ENCODE results near the gene SYNE4. TPM values are rescaled to one million over a fixed set of nuclear protein-coding genes. Genes with fewer than 3 reads are reported as not detected.
A peak's percentile ranks its signal among the peaks of the same experiment; 100 is the strongest.

The SYNE4 gene
- total RNA-seq, 4 donors from 2014 or later, result 0.89 to 5.8 (median 1.8) TPM; not detected in 1

- no peak overlapping the region for H3K4me3 ChIP-seq (ENCODE audit: low read depth, poor library complexity, severe bottlenecking)
- no peak for TF ChIP-seq POLR2A (IDR thresholded peaks at IDR 0.05)
- TF ChIP-seq, protein P1, sequence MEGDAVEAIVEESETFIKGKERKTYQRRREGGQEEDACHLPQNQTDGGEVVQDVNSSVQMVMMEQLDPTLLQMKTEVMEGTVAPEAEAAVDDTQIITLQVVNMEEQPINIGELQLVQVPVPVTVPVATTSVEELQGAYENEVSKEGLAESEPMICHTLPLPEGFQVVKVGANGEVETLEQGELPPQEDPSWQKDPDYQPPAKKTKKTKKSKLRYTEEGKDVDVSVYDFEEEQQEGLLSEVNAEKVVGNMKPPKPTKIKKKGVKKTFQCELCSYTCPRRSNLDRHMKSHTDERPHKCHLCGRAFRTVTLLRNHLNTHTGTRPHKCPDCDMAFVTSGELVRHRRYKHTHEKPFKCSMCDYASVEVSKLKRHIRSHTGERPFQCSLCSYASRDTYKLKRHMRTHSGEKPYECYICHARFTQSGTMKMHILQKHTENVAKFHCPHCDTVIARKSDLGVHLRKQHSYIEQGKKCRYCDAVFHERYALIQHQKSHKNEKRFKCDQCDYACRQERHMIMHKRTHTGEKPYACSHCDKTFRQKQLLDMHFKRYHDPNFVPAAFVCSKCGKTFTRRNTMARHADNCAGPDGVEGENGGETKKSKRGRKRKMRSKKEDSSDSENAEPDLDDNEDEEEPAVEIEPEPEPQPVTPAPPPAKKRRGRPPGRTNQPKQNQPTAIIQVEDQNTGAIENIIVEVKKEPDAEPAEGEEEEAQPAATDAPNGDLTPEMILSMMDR (IDR thresholded peaks at IDR 0.05), result no peak
- WGBS, 2 donors, result 80 to 82% methylated on average over 6 of the region's 6 CpGs
- no peak for DNase-seq (ENCODE audit: low spot score in 2 of 2)
- intact Hi-C loops (cut with DNase I; ENCODE audit: low total_unique reads), result no loop called here
These were observed 31.9 kb upstream of the SYNE4 start for GRCh38 chr19:36040495-36040894.

GRCh38 chr19:36032251-36033104 is 23.9 kb upstream of the SYNE4 start, which contains the start of gene CLIP3:
Gene CLIP3, minus strand, starts transcription at chr19:36032873. Its CDS starts 516 bp downstream, at chr19:36032357.
- intact Hi-C loops (cut with DNase I; ENCODE audit: low total_unique reads), result no loop called here
- WGBS, 2 donors, result 8 to 9% methylated on average over 39 to 42 of the region's 51 CpGs
- no peak for TF ChIP-seq POLR2A (IDR thresholded peaks at IDR 0.05)
- TF ChIP-seq, protein P1 (IDR thresholded peaks at IDR 0.05), result no peak
- H3K4me3 ChIP-seq (ENCODE audit: low read depth, poor library complexity, severe bottlenecking), result peak within 1 kb of the TSS; percentile 39
- DNase-seq (ENCODE audit: low spot score in 2 of 2), result peak in 1 of 2 donors; percentile 90

DNA sequence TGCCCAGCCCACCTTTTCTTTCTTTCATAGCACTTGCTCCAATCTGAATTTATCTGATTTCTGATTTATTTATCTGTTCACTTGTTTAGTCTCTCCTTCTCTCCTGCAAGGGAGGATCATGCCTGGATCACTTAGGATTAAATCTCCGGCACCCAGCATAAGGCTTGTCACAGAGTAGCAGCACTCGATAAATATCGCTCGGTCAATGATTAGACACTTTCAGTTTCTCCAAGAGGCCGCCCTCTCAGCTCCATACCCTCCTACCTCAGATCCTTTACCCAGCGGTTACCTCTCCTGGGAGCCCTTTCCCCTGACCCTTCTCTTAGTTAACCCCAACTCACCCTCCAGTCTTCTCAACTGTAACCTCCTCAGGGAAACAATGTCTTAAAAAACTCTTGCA is 22.7 kb upstream of the SYNE4 start:
- intact Hi-C loops (cut with DNase I; ENCODE audit: low total_unique reads), result no loop called here
- TF ChIP-seq, protein P1 (IDR thresholded peaks at IDR 0.05), result no peak
- TF ChIP-seq POLR2A (IDR thresholded peaks at IDR 0.05), result no peak
- H3K4me3 ChIP-seq (ENCODE audit: low read depth, poor library complexity, severe bottlenecking), result no peak overlapping the region
- DNase-seq (ENCODE audit: low spot score in 2 of 2), result no peak
- 88 to 96% methylated on average over 6 of the region's 6 CpGs for WGBS, 2 donors

GRCh38 chr19:36030264-36031148 is 21.9 kb upstream of the SYNE4 start:
- no peak for DNase-seq (ENCODE audit: low spot score in 2 of 2)
- intact Hi-C loops (cut with DNase I; ENCODE audit: low total_unique reads), result no loop called here
- TF ChIP-seq, protein P1 (IDR thresholded peaks at IDR 0.05), result no peak
- no peak for TF ChIP-seq POLR2A (IDR thresholded peaks at IDR 0.05)
- no peak overlapping the region for H3K4me3 ChIP-seq (ENCODE audit: low read depth, poor library complexity, severe bottlenecking)
- WGBS, 2 donors, result 71 to 72% methylated on average over 8 of the region's 8 CpGs

DNA sequence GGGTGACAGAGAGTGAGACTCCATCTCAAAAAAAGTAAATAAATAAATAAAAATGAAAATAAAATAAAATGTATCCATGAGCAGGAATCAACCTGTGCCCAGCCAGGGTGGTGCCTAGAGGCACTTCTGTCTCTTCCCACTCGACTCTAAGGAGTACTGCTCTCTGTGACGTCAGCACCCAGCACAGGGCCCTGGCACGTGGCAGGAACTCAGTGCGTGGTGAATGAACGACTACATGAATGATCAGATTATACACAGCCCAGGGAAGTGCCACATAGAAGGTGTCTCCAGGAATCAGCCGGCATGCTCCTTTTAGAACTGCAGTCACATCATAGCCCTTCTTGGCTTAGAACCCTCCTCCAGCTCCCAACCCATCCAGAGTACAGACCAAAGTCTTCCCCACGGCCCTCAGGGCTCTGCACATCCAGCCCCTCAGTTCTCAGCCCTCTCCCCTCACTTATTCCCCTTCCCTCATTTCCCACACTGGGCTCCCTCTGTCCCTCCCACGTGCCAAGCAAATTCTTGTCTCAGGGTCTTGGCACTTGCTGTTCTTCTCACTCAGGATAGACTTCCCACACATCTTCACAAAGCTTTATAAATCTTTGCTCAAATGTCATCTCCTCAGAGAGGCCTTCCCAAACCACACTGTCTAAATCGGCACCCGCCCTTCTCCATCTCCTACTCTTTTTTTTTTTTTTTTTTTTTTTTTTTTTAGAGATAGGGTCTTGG is 19.9 kb upstream of the SYNE4 start:
- WGBS, 2 donors, result 74 to 76% methylated on average over 10 of the region's 10 CpGs
- no peak for DNase-seq (ENCODE audit: low spot score in 2 of 2)
- no peak overlapping the region for H3K4me3 ChIP-seq (ENCODE audit: low read depth, poor library complexity, severe bottlenecking)
- intact Hi-C loops (cut with DNase I; ENCODE audit: low total_unique reads), result no loop called here
- TF ChIP-seq POLR2A (IDR thresholded peaks at IDR 0.05), result no peak
- TF ChIP-seq, protein P1 (IDR thresholded peaks at IDR 0.05), result no peak
